ENCODE results near the gene INF2.
A peak's percentile ranks its signal among the peaks of the same experiment; 100 is the strongest.
"Not testable (repeated sequence)": the region's sequence is repeated elsewhere in the genome, so short reads cannot be mapped to it uniquely, and the experiment has no call there.

Gene INF2

GRCh38 chr14:104724407-104724980 is 35.1 kb downstream of the INF2 start:
- DNase-seq = peak; percentile 49

GRCh38 chr14:104724981-104725771 is 35.8 kb downstream of the INF2 start:
- DNase-seq = no peak

- DNase-seq = no peak
Observed at GRCh38 chr14:104725772-104726548, 36.5 kb downstream of the INF2 start.

- DNase-seq = no peak
Observed at GRCh38 chr14:104726600-104727451, 37.4 kb downstream of the INF2 start.

GRCh38 chr14:104728631-104729030 is 39.2 kb downstream of the INF2 start:
- no peak for DNase-seq

GRCh38 chr14:104729176-104729834 is 39.9 kb downstream of the INF2 start:
- not testable (repeated sequence) for DNase-seq

GRCh38 chr14:104729835-104730181 is 40.4 kb downstream of the INF2 start:
- DNase-seq = no peak

- no peak for DNase-seq
Observed at GRCh38 chr14:104730487-104730886, 41.1 kb downstream of the INF2 start.

- DNase-seq = no peak
Observed at GRCh38 chr14:104731320-104732294, 42.2 kb downstream of the INF2 start.

- no peak for DNase-seq
Observed at GRCh38 chr14:104732355-104732804, 43.0 kb downstream of the INF2 start.

- no peak for DNase-seq
Observed at GRCh38 chr14:104732931-104733681, 43.7 kb downstream of the INF2 start.

GRCh38 chr14:104734051-104734587 is 44.7 kb downstream of the INF2 start:
- DNase-seq = no peak

- DNase-seq = no peak
Observed at GRCh38 chr14:104734601-104734990, 45.2 kb downstream of the INF2 start.

- DNase-seq = no peak
Observed at GRCh38 chr14:104734991-104735779, 45.8 kb downstream of the INF2 start.

- no peak for DNase-seq
Observed at GRCh38 chr14:104735830-104736642, 46.6 kb downstream of the INF2 start.

GRCh38 chr14:104738375-104739019 is 49.1 kb downstream of the INF2 start:
- DNase-seq = no peak

- DNase-seq = no peak
Observed at GRCh38 chr14:104739026-104739425, 49.6 kb downstream of the INF2 start.

Data from NCI-H748 treated with DMSO at 0.1 percent for 48 hours (cell line).